OCI-M2 (cell line): ENCODE results near the gene UBB.

Experiments
- DNase-seq: peaks from one replicate; lab custom pipeline; 2025; ENCODE audit not compliant: unreplicated experiment; lab: John Stamatoyannopoulos, UW

UBB gene

GRCh38 chr17:16380640-16381495 lies at the start of gene UBB:
Gene UBB, plus strand, starts transcription at chr17:16381091. Its CDS starts 817 bp downstream, at chr17:16381908.
- peak; percentile 66 for DNase-seq

DNA sequence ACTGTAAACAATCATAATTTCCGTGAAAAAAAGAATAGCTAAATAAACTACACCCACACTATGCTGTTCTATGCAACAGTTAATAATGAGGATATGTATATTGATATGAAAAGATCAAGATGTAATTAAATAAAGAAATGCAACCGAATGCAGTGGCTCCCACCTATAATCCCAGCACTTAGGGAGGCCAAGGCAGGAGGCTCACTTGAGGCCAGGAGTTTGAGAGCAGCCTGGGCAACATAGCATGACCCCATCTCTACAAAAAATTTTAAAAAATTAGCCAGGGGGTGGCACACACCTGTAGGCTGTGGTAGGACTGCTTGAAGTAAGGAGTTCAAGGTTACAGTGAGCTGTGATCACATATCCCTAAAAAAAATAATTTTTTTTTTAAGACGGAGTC lies 42.5 kb upstream of the UBB start:
- DNase-seq, result no peak

GRCh38 chr17:16339402-16339801 lies 41.5 kb upstream of the UBB start:
- DNase-seq, result no peak

- no peak for DNase-seq
Observed at GRCh38 chr17:16339959-16340358, 40.9 kb upstream of the UBB start.

- DNase-seq, result no peak
Observed at GRCh38 chr17:16342979-16343378, 37.9 kb upstream of the UBB start.

- DNase-seq, result no peak
Observed at GRCh38 chr17:16343569-16343968, 37.3 kb upstream of the UBB start.

DNA sequence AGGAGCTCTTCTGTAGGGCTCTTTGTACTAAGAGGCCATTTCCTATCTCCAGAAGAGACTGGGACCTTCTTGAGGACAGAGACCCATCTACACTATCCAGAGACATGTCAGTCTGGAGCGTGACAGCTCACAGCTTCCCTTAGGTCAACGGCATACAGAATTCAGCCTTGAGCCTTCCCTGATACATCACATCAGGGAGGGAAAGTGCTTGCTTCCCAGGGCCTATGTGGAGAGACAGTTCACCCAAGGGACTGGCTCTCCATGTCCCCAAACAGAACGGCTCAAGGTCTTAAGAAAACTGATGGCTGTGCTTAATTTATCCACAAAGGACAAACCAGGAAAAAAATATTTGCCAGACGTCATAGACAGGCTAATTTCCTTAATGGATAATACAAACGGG lies 35.3 kb upstream of the UBB start:
- no peak for DNase-seq

DNA sequence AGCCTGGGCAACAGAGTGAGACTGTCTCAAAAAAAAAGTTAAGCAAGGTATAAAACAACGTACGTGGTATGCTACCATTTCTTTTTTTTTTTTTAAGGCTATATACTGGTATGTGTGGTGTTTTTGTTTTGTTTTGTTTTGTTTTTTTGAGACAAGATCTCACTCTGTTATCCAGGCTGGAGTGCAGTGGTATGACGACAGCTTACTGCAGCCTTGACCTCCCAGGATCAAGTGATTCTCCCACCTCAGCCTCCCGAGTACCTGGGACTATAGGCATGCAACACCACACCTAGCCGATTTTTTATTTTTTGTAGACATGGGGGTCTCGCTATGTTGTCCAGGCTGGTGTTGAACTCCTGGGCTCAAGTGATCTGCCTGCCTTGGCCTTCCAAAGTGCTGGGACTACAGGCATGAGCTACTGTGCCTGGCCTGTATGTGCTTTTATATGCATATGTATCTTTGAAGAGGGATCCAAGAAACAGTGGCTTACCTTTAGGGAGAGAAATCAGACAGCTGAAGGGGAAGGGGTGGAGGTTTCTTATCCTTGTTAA lies 34.1 kb upstream of the UBB start:
- no peak for DNase-seq

GRCh38 chr17:16348586-16348985 lies 32.3 kb upstream of the UBB start:
- no peak for DNase-seq

- DNase-seq, result no peak
Observed at GRCh38 chr17:16349431-16349830, 31.5 kb upstream of the UBB start.

DNA sequence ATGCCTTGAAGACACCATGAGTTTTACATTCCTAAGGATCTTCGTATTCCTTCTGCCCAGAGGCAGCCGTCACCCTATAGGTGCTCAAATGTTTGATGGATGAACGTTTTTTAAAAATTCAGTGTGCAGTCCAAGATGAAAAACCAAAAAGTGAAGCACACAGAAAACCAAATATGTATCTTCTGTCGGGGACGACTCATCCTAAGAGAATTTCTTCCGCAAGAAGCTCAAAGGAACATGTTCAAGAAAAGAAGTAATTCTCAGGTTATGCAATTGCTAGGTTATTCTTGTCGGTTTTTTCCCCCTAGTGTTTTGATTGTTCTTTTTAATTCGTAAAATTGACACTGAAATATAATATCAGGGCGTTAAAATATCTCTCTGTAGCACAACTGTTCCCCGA lies 29.1 kb upstream of the UBB start:
- DNase-seq, result no peak

DNA sequence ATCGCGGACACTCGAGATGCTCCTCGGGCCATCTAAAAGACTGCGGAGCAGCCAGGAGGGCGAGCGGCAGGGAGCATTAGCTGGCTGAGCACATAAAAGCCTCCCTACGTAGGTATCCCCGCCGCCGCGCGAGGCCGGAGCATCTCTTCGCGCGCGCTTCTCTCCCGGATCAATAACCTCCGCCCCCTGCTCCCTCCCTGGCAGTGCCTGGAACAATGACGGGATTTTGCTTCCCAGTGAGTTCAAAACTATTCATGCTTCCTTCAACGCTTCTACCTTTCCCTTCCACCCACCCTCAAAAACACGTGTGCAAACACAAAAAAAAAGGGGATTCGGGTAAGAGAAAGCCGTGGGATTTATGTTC lies 28.6 kb upstream of the UBB start:
- DNase-seq, result no peak

- no peak for DNase-seq
Observed at GRCh38 chr17:16352667-16353316, 28.1 kb upstream of the UBB start.

- no peak for DNase-seq
Observed at GRCh38 chr17:16353317-16354174, 27.3 kb upstream of the UBB start, which contains the start of gene CENPV. Gene CENPV, minus strand, starts transcription at chr17:16353469. Its CDS starts 33 bp downstream, at chr17:16353436.

DNA sequence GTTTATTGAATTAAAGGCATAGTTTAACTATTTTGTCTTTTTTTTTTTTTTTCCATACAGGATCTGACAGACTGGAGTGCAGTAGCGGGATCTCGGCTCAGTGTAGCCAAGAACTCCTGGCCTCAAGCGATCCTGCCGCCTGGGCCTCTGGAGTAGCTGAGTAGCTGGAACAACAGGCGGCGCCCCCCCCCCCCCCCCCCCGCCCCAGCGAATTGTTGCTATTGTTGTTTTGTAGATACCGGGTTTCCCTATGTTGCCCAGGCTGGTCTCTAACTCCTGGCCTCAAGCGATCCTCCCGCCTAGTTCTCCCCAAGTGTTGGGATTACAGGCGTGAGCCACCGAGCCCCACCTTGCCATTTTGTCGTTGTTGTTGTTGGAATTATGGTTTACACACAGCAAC lies 26.3 kb upstream of the UBB start:
- DNase-seq, result no peak

- no peak for DNase-seq
Observed at GRCh38 chr17:16358394-16358793, 22.5 kb upstream of the UBB start.

DNA sequence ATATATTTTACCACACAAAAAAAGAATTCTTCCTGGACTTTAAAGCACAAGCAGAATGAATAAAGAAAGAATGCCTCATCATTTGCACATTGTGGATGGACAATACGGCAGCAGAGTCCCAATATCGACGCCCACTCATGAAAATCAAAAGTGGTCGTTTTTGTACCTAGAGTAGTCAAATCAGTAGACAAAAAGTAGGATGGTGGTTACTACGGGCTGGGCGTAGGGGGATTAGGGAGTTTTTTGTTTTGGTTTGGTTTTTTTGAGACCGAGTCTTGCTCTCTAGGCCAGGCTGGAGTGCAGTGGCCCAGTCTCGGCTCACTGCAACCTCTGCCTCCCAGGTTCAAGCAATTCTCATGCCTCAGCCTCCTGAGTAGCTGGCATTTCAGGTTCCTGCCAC lies 19.0 kb upstream of the UBB start:
- DNase-seq, result no peak

- DNase-seq, result no peak
Observed at GRCh38 chr17:16363749-16364536, 16.9 kb upstream of the UBB start.

- DNase-seq, result no peak
Observed at GRCh38 chr17:16364625-16365024, 16.3 kb upstream of the UBB start.

- DNase-seq, result no peak
Observed at GRCh38 chr17:16371742-16372141, 9.1 kb upstream of the UBB start.
